GM12878 (cell line): Measurements from ENCODE around the gene GMDS. TPM values are rescaled to one million over a fixed set of nuclear protein-coding genes. Genes with fewer than 3 reads are reported as not detected.

Experiments used
- ATAC-seq: fragments of 200-7000 bp; cut with Tn5 transposase; 3 replicates; pipeline ENCODE4 v1.9.1; 2020; ENCODE audit warnings: mild to moderate bottlenecking, moderate library complexity
- BruUV-seq: library from RNA; stranded (reverse); fragments of 400-500 nt; replicated peaks from 2 replicates; lab custom pipeline; 2021; lab: Mats Ljungman, UMichigan
- CTCF ChIA-PET: fragments of 300-600 bp; sonication (Branson Sonifier 250); formaldehyde crosslinking; extraction: SDS; loops from one replicate; lab custom pipeline; 2021; ENCODE audit warnings: inconsistent platforms; lab: Yijun Ruan, JAX
- POLR2A ChIA-PET: fragments of 350-600 bp; formaldehyde crosslinking; extraction: SDS; loops from one replicate; lab custom pipeline; 2021; ENCODE audit warnings: inconsistent platforms; lab: Charles Lee
- RAD21 ChIA-PET: fragments of 300-600 bp; sonication (Branson Sonifier 250); formaldehyde crosslinking; loops from one replicate; lab custom pipeline; 2023; ENCODE audit warnings: antibody characterized with exemption; ENCODE audit not compliant: unreplicated experiment; lab: Charles Lee
- SMC1A ChIA-PET: fragments of 300-600 bp; sonication (Branson Sonifier 250); formaldehyde crosslinking; loops from one replicate; lab custom pipeline; 2023; ENCODE audit not compliant: unreplicated experiment, uncharacterized antibody; lab: Charles Lee
- DNase-seq: peaks from one replicate; pipeline ENCODE4 v3.0.0-alpha.2; 2011; ENCODE audit warnings: low read depth, low spot score
- FAIRE-seq: peaks from 3 replicates; lab custom pipeline; 2011; peaks lifted over from hg19 to GRCh38; lab: Jason Lieb, UNC
- H2AFZ ChIP-seq: 2 replicates; pipeline ENCODE4 v1.6.0; 2011; ENCODE audit warnings: low read depth, low read length, control low read depth; ENCODE audit not compliant: control insufficient read depth
- H3K27ac ChIP-seq: 2 replicates; pipeline ENCODE4 v1.5.1; 2011; ENCODE audit warnings: control low read depth; ENCODE audit not compliant: control insufficient read depth, insufficient read depth
- H3K27me3 ChIP-seq, 2 experiments: replicated peaks in 1 of 2; 2 replicates each; pipeline versions ENCODE4 v1.6.0 to v1.6.1; 2011; ENCODE audit warnings: low read length in 1 of 2; ENCODE audit not compliant: control insufficient read depth in 2 of 2, insufficient read depth in 2 of 2
- H3K36me3 ChIP-seq, 2 experiments: 2 replicates each; pipeline ENCODE4 v1.5.1; 2011; ENCODE audit warnings: low read length in 1 of 2; ENCODE audit not compliant: control insufficient read depth in 2 of 2, insufficient read depth in 2 of 2
- H3K4me1 ChIP-seq: 2 replicates; pipeline ENCODE4 v1.6.1; 2011; ENCODE audit warnings: mild to moderate bottlenecking, low read length, moderate library complexity, mixed read lengths; ENCODE audit not compliant: control insufficient read depth, insufficient read depth
- H3K4me2 ChIP-seq: 2 replicates; pipeline ENCODE4 v1.6.0; 2011; ENCODE audit warnings: control low read depth; ENCODE audit not compliant: control insufficient read depth, insufficient read depth
- H3K4me3 ChIP-seq: fragments of 200-600 bp; sonication (generic); 2 replicates; pipeline ENCODE4 v1.5.1; 2016
- H3K79me2 ChIP-seq: 2 replicates; pipeline ENCODE4 v1.6.0; 2011; ENCODE audit warnings: low read length; ENCODE audit not compliant: control insufficient read depth, insufficient read depth
- H3K9ac ChIP-seq: 2 replicates; pipeline ENCODE4 v1.8.0; 2011; ENCODE audit warnings: low read length, control low read depth, mixed read lengths; ENCODE audit not compliant: control insufficient read depth, insufficient read depth
- H3K9me3 ChIP-seq: replicated peaks from 3 replicates; pipeline ENCODE4 v1.5.1; 2011; ENCODE audit warnings: mild to moderate bottlenecking, low read length; ENCODE audit not compliant: control insufficient read depth, insufficient read depth
- H4K20me1 ChIP-seq: 2 replicates; pipeline ENCODE4 v1.6.0; 2011; ENCODE audit not compliant: control insufficient read depth, insufficient read depth
- CEBPB ChIP-seq, 2 experiments: fragments of 150-350 bp in 1 of 2; IDR thresholded peaks; 2 replicates each; pipeline ENCODE4 v1.6.1; 2012 to 2014; ENCODE audit warnings: low read depth in 2 of 2, low read length in 2 of 2, borderline replicate concordance in 1 of 2, inconsistent platforms in 1 of 2
- CHD4 ChIP-seq: fragments of 200-600 bp; sonication (generic); IDR thresholded peaks from 2 replicates; pipeline ENCODE4 v1.6.1; 2016; ENCODE audit warnings: mild to moderate bottlenecking
- EED ChIP-seq: sonication (generic); IDR thresholded peaks from 2 replicates; pipeline ENCODE4 v1.6.1; 2016; ENCODE audit warnings: antibody characterized with exemption, low read depth
- ESRRA ChIP-seq: IDR thresholded peaks from 2 replicates; pipeline ENCODE4 v1.6.1; 2012; ENCODE audit warnings: mild to moderate bottlenecking, low read length, improper control_type of control experiment
- EZH2 ChIP-seq: IDR thresholded peaks from 2 replicates; pipeline ENCODE4 v1.6.1; 2012; ENCODE audit warnings: low read depth, mild to moderate bottlenecking, control low read depth, inconsistent platforms, low read length, borderline replicate concordance; ENCODE audit not compliant: control insufficient read depth
- FOS ChIP-seq: IDR thresholded peaks from 3 replicates; pipeline ENCODE4 v1.6.1; 2011; ENCODE audit warnings: borderline replicate concordance; ENCODE audit not compliant: insufficient read length; ENCODE audit errors: extremely low read depth
- HCFC1 ChIP-seq: fragments of 150-350 bp; IDR thresholded peaks from 2 replicates; pipeline ENCODE4 v1.6.1; 2014; ENCODE audit warnings: low read length
- MTA3 ChIP-seq: IDR thresholded peaks from 2 replicates; pipeline ENCODE4 v1.6.1; 2012; ENCODE audit warnings: low read length, inconsistent platforms, borderline replicate concordance
- MXI1 ChIP-seq: fragments of 150-350 bp; IDR thresholded peaks from 2 replicates; pipeline ENCODE4 v1.6.1; 2011; ENCODE audit warnings: low read depth, mild to moderate bottlenecking, inconsistent platforms, low read length, improper control_type of control experiment
- PBX3 ChIP-seq: IDR thresholded peaks from 2 replicates; pipeline ENCODE4 v1.6.1; 2011; ENCODE audit warnings: mild to moderate bottlenecking, low read depth, low read length, moderate library complexity; ENCODE audit not compliant: insufficient replicate concordance
- POU2F2 ChIP-seq: IDR thresholded peaks from 3 replicates; pipeline ENCODE4 v1.6.1; 2011; ENCODE audit warnings: low read depth, mild to moderate bottlenecking, low read length, borderline replicate concordance
- SMARCA5 ChIP-seq: fragments of 450-650 bp; IDR thresholded peaks from 2 replicates; pipeline ENCODE4 v1.6.1; 2017; ENCODE audit warnings: mild to moderate bottlenecking
- SMC3 ChIP-seq: IDR thresholded peaks from 2 replicates; pipeline ENCODE4 v1.6.1; 2011; ENCODE audit warnings: low read length, improper control_type of control experiment, borderline replicate concordance
- ZNF24 ChIP-seq: fragments of 450-650 bp; IDR thresholded peaks from 2 replicates; pipeline ENCODE4 v1.6.1; 2017; ENCODE audit warnings: antibody characterized with exemption, mild to moderate bottlenecking
- WGBS: methylation state at CpG from one replicate; pipeline ENCODE4 v1.1.6; 2016; ENCODE audit warnings: low lambda C conversion rate; ENCODE audit not compliant: insufficient replicate concordance, insufficient coverage; ENCODE audit errors: missing lambda C conversion rate; 5-methylcytosine and 5-hydroxymethylcytosine counted together
- in situ Hi-C: fragments of 300-500 bp; cut with MboI; formaldehyde crosslinking; loops from 9 replicates; pipeline ENCODE4 v1.14.3; 2018; ENCODE audit warnings: mixed read lengths
- intact Hi-C: fragments of 100-400 bp; cut with micrococcal nuclease; formaldehyde crosslinking; loops from one replicate; pipeline ENCODE4 v1.14.2; 2022; ENCODE audit not compliant: unreplicated experiment
- polyA plus RNA-seq, 11 experiments: library from polyadenylated mRNA; depleted of rRNA in 4 of 11; unstranded in 6 of 11; stranded (reverse) in 5 of 11; fragments of >200 nt; fragmentation: Nextera tagmentation in 4 of 11; fragmentation: Illumina TruSeq in 1 of 11; extraction: Ambion mirVana in 4 of 11; extraction: Trizol in 1 of 11; gene quantifications; 1 replicate in 1 of 11; 2 replicates in 10 of 11; pipeline versions ENCODE4 v1.2.1 to v1.2.3, GENCODE V29; 2011 to 2016; ENCODE audit warnings: inconsistent platforms in 2 of 11, missing spikeins in 2 of 11, low read depth in 1 of 11
- total RNA-seq, 4 experiments: library from RNA; depleted of rRNA in 3 of 4; stranded (reverse); fragments of >200 nt in 3 of 4; fragmentation: Illumina TruSeq in 1 of 4; extraction: Trizol in 1 of 4; gene quantifications; 2 replicates each; pipeline versions ENCODE4 v1.2.1 to v1.2.3, GENCODE V29; 2013 to 2021

GMDS gene
- total and polyA plus RNA-seq, 10 of the 15 experiments (the other 5 are each of a cell fraction or from before 2014, with no cell fraction given): 0.61 to 53.8 (median 29.3) TPM

GRCh38 chr6:1941534-1941933 lies 303.9 kb downstream of the GMDS start:
- Histone ChIP-seq H3K36me3 (no peaks in the 10 kb centered on the region), H3K4me1 (peaks cover 7% of the 10 kb centered on the region; the same call in 1 of the 2 replicates), H3K9me3 (no peaks in the 10 kb centered on the region), H4K20me1 (no peaks in the 10 kb centered on the region), H2AFZ (no peak overlapping the region), H3K4me2 (no peak overlapping the region), H3K27ac (no peak overlapping the region), H3K4me3 (no peak overlapping the region), H3K9ac (no peak overlapping the region), H3K27me3 (no peaks in the 10 kb centered on the region), H3K79me2 (no peaks in the 10 kb centered on the region)
- BruUV-seq: no TSS peak
- no peak for FAIRE-seq
- ChIA-PET POLR2A (no interaction called here), CTCF (interaction anchor here (0.7 kb wide), 1 partner anchor 24 kb away, joined by 3 read pairs; no protein-coding TSS in a partner anchor), RAD21 (interaction anchor here (0.6 kb wide), 1 partner anchor 253 kb away, joined by 3 read pairs; no protein-coding TSS in a partner anchor), SMC1A (interaction anchor here (1.3 kb wide), 1 partner anchor 24 kb away, joined by 3 read pairs; no protein-coding TSS in a partner anchor)
- ATAC-seq: no peak
- no peak for TF ChIP-seq MXI1
- no peak for TF ChIP-seq CEBPB (IDR thresholded peaks at IDR 0.05; ENCODE audit: borderline replicate concordance in 1 of 2, low read depth in 2 of 2, low read length in 2 of 2)
- no peak for TF ChIP-seq EED
- TF ChIP-seq CHD4: no peak
- TF ChIP-seq FOS: no peak
- no peak for TF ChIP-seq EZH2
- TF ChIP-seq SMARCA5: no peak
- no peak for TF ChIP-seq MTA3
- no peak for TF ChIP-seq SMC3
- TF ChIP-seq PBX3: no peak
- TF ChIP-seq ESRRA: no peak
- TF ChIP-seq ZNF24: no peak
- TF ChIP-seq HCFC1: no peak
- no peak for TF ChIP-seq POU2F2
- no peak for DNase-seq
- 83% methylated on average over 4 of the region's 4 CpGs for WGBS
- intact Hi-C loops (no loop called here), in situ Hi-C loops (no loop called here)
